ENCODE measurements around the gene MORN1. TPM values are rescaled to one million over a fixed set of nuclear protein-coding genes. Genes with fewer than 3 reads are reported as not detected.

MORN1 gene
- total and polyA plus RNA-seq, 2 of the 8 experiments (the other 6 are each of a cell fraction or from before 2014, with no cell fraction given), result 5.0 to 9.1 TPM

GRCh38 chr1:2417833-2418225 lies 26.5 kb upstream of the MORN1 start (continued):
- TF ChIP-seq RNF2 (IDR thresholded peaks at IDR 0.05; ENCODE audit: borderline replicate concordance, low read depth, low read length, missing control alignments, poor library complexity, severe bottlenecking) (no peak), NANOG (IDR thresholded peaks at IDR 0.05; ENCODE audit: insufficient read depth, low read depth, low read length, poor library complexity, severe bottlenecking) (no peak), GTF2F1 (IDR thresholded peaks at IDR 0.05; ENCODE audit: borderline replicate concordance, low read depth, low read length) (no peak)

Data from H1 (cell line).